Mesenchymal stem cell (in vitro differentiated cells and primary cell): Measurements from ENCODE around the gene GPR161.

Experiments
- DNase-seq: peaks from one replicate; pipeline ENCODE4 v3.0.0-alpha.2; 2013
- H2AFZ ChIP-seq: one replicate; pipeline ENCODE4 v1.6.1; 2013; ENCODE audit warnings: low read depth, mild to moderate bottlenecking, control low read depth, inconsistent platforms, low read length, moderate library complexity
- H2AK5ac ChIP-seq: 2 replicates; pipeline ENCODE4 v1.6.1; 2013; ENCODE audit warnings: low read length, moderate library complexity, mild to moderate bottlenecking, inconsistent platforms; ENCODE audit not compliant: severe bottlenecking
- H2BK120ac ChIP-seq: one replicate; pipeline ENCODE4 v1.6.1; 2013; ENCODE audit warnings: low read depth, mild to moderate bottlenecking, inconsistent platforms, low read length, moderate library complexity
- H2BK12ac ChIP-seq, 2 experiments: one replicate each; pipeline ENCODE4 v1.6.1; 2013; ENCODE audit warnings: inconsistent platforms in 2 of 2, low read length in 2 of 2, mild to moderate bottlenecking in 2 of 2, moderate library complexity in 2 of 2, control low read depth in 1 of 2
- H2BK15ac ChIP-seq: one replicate; pipeline ENCODE4 v1.6.1; 2013; ENCODE audit warnings: mild to moderate bottlenecking, low read depth, inconsistent platforms; ENCODE audit not compliant: poor library complexity, severe bottlenecking
- H2BK5ac ChIP-seq: 2 replicates; pipeline ENCODE4 v1.6.1; 2013; ENCODE audit warnings: low read depth, mild to moderate bottlenecking, low read length, control low read depth, inconsistent platforms; ENCODE audit not compliant: poor library complexity, severe bottlenecking
- H3K14ac ChIP-seq, 2 experiments: one replicate each; pipeline ENCODE4 v1.6.1; 2013; ENCODE audit warnings: inconsistent platforms in 2 of 2, low read length in 2 of 2, control low read depth in 1 of 2, mild to moderate bottlenecking in 1 of 2, moderate library complexity in 1 of 2
- H3K18ac ChIP-seq, 2 experiments: one replicate each; pipeline ENCODE4 v1.6.1; 2013; ENCODE audit warnings: inconsistent platforms in 2 of 2, low read length in 2 of 2, control low read depth in 1 of 2, low read depth in 1 of 2, mild to moderate bottlenecking in 1 of 2
- H3K23ac ChIP-seq, 2 experiments: one replicate each; pipeline ENCODE4 v1.6.1; 2013; ENCODE audit warnings: inconsistent platforms in 2 of 2, low read length in 2 of 2, mild to moderate bottlenecking in 2 of 2, moderate library complexity in 2 of 2, control low read depth in 1 of 2
- H3K27ac ChIP-seq: 2 replicates; pipeline ENCODE4 v1.5.1; 2013; ENCODE audit warnings: mild to moderate bottlenecking, moderate library complexity, low read length, control low read depth, inconsistent platforms; ENCODE audit not compliant: poor library complexity, severe bottlenecking
- H3K27me3 ChIP-seq, 2 experiments: 2 replicates each; pipeline versions ENCODE4 v1.6.1 to v1.7.0; 2013; ENCODE audit warnings: low read length in 2 of 2, mild to moderate bottlenecking in 2 of 2, moderate library complexity in 2 of 2, control low read depth in 1 of 2, inconsistent platforms in 1 of 2; ENCODE audit not compliant: control insufficient read depth in 1 of 2, insufficient read depth in 1 of 2
- H3K36me3 ChIP-seq, 2 experiments: 2 replicates each; pipeline versions ENCODE4 v1.6.1 to v1.7.0; 2013; ENCODE audit warnings: low read length in 2 of 2, control low read depth in 1 of 2, inconsistent platforms in 1 of 2, low read depth in 1 of 2, mild to moderate bottlenecking in 1 of 2; ENCODE audit not compliant: insufficient read depth in 2 of 2, control insufficient read depth in 1 of 2
- H3K4ac ChIP-seq, 2 experiments: one replicate each; pipeline ENCODE4 v1.6.1; 2013; ENCODE audit warnings: inconsistent platforms in 2 of 2, low read length in 2 of 2, mild to moderate bottlenecking in 2 of 2, moderate library complexity in 2 of 2, control low read depth in 1 of 2, low read depth in 1 of 2
- H3K4me1 ChIP-seq: 2 replicates; pipeline ENCODE4 v1.6.1; 2013; ENCODE audit warnings: low read depth, low read length, control low read depth; ENCODE audit not compliant: control insufficient read depth, insufficient read depth
- H3K4me2 ChIP-seq: 2 replicates; pipeline ENCODE4 v1.6.1; 2013; ENCODE audit warnings: low read length, mild to moderate bottlenecking, inconsistent platforms; ENCODE audit not compliant: poor library complexity, severe bottlenecking
- H3K4me3 ChIP-seq, 2 experiments: 2 replicates each; pipeline versions ENCODE4 v1.5.1 to v1.7.0; 2013; ENCODE audit warnings: low read length in 2 of 2, mild to moderate bottlenecking in 2 of 2, control low read depth in 1 of 2, low read depth in 1 of 2; ENCODE audit not compliant: insufficient read depth in 1 of 2
- H3K79me1 ChIP-seq: replicated peaks from 2 replicates; pipeline ENCODE4 v1.6.1; 2013; ENCODE audit warnings: mild to moderate bottlenecking, control low read depth, low read length, inconsistent platforms; ENCODE audit not compliant: poor library complexity, severe bottlenecking
- H3K9ac ChIP-seq: 2 replicates; pipeline ENCODE4 v1.7.0; 2013; ENCODE audit warnings: mild to moderate bottlenecking, low read length, moderate library complexity
- H3K9me3 ChIP-seq: 2 replicates; pipeline ENCODE4 v1.7.0; 2013; ENCODE audit warnings: mild to moderate bottlenecking, low read length; ENCODE audit not compliant: control insufficient read depth
- H4K8ac ChIP-seq: one replicate; pipeline ENCODE4 v1.6.1; 2013; ENCODE audit warnings: inconsistent platforms, mild to moderate bottlenecking, low read length, moderate library complexity
- H4K91ac ChIP-seq: one replicate; pipeline ENCODE4 v1.6.1; 2013; ENCODE audit warnings: mild to moderate bottlenecking, low read length, inconsistent platforms
- WGBS: methylation state at CpG from one replicate; pipeline ENCODE4 v1.1.7; 2013; ENCODE audit warnings: mixed read lengths; 5-methylcytosine and 5-hydroxymethylcytosine counted together

Gene GPR161

GRCh38 chr1:168095476-168095875 is 41.3 kb downstream of the GPR161 start:
- peaks cover 14 to 49% of the 10 kb centered on the region in 2 experiments for H3K36me3 ChIP-seq
- WGBS, result 96% methylated on average over 6 of the region's 6 CpGs
- no peak overlapping the region for H3K23ac ChIP-seq
- no peak overlapping the region for H3K4me3 ChIP-seq
- H2BK12ac ChIP-seq, result no peak overlapping the region
- no peak overlapping the region for H2AFZ ChIP-seq
- no peaks in the 10 kb centered on the region for H3K9me3 ChIP-seq
- DNase-seq, result no peak
- no peak overlapping the region for H3K4ac ChIP-seq
- H3K27ac ChIP-seq, result no peak overlapping the region
- no peaks in the 10 kb centered on the region for H3K27me3 ChIP-seq
- no peak overlapping the region for H2BK15ac ChIP-seq
- H4K91ac ChIP-seq, result no peak overlapping the region
- no peak overlapping the region for H4K8ac ChIP-seq
- H3K79me1 ChIP-seq, result peaks cover 14% of the 10 kb centered on the region
- H3K4me2 ChIP-seq, result no peak overlapping the region
- no peak overlapping the region for H3K14ac ChIP-seq
- H2AK5ac ChIP-seq, result no peak overlapping the region
- no peak overlapping the region for H3K9ac ChIP-seq
- H3K18ac ChIP-seq, result no peak overlapping the region
- no peaks in the 10 kb centered on the region for H3K4me1 ChIP-seq
- no peak overlapping the region for H2BK5ac ChIP-seq
- no peak overlapping the region for H2BK120ac ChIP-seq

GRCh38 chr1:168093616-168094015 is 43.1 kb downstream of the GPR161 start:
- no peak overlapping the region for H2BK15ac ChIP-seq

GRCh38 chr1:168092566-168093355 is 44.0 kb downstream of the GPR161 start:
- no peaks in the 10 kb centered on the region for H3K27me3 ChIP-seq
- H4K8ac ChIP-seq, result no peak overlapping the region
- 91% methylated on average over 16 of the region's 16 CpGs for WGBS
- DNase-seq, result peak; percentile 8
- H3K18ac ChIP-seq, result no peak overlapping the region
- no peak overlapping the region for H2AFZ ChIP-seq
- no peaks in the 10 kb centered on the region for H3K9me3 ChIP-seq
- no peak overlapping the region for H2BK12ac ChIP-seq
- no peak overlapping the region for H2AK5ac ChIP-seq
- H3K23ac ChIP-seq, result no peak overlapping the region
- H3K79me1 ChIP-seq, result peaks cover 11% of the 10 kb centered on the region
- H3K4me1 ChIP-seq, result peaks cover 6% of the 10 kb centered on the region
- H3K36me3 ChIP-seq, result peaks cover 12 to 50% of the 10 kb centered on the region in 2 experiments
- no peak overlapping the region for H3K27ac ChIP-seq
- no peak overlapping the region for H3K4me2 ChIP-seq
- no peak overlapping the region for H2BK5ac ChIP-seq
- H3K4me3 ChIP-seq, result no peak overlapping the region
- no peak overlapping the region for H4K91ac ChIP-seq
- no peak overlapping the region for H2BK120ac ChIP-seq
- no peak overlapping the region for H3K4ac ChIP-seq
- no peak overlapping the region for H3K14ac ChIP-seq
- H3K9ac ChIP-seq, result no peak overlapping the region
- H2BK15ac ChIP-seq, result no peak overlapping the region

More at GRCh38 chr1:168093616-168094015, 43.1 kb downstream of the GPR161 start:
- Histone ChIP-seq H4K8ac (no peak overlapping the region), H3K23ac (no peak overlapping the region), H3K4ac (no peak overlapping the region), H2BK5ac (no peak overlapping the region), H3K4me3 (no peak overlapping the region), H2AFZ (no peak overlapping the region), H3K9ac (no peak overlapping the region), H3K14ac (no peak overlapping the region), H3K4me2 (no peak overlapping the region), H3K79me1 (peaks cover 12% of the 10 kb centered on the region), H3K36me3 (peaks cover 14 to 56% of the 10 kb centered on the region in 2 experiments), H3K4me1 (peaks cover 5% of the 10 kb centered on the region), H3K18ac (no peak overlapping the region), H3K9me3 (no peaks in the 10 kb centered on the region), H3K27me3 (no peaks in the 10 kb centered on the region), H2BK12ac (no peak overlapping the region), H2BK120ac (no peak overlapping the region), H3K27ac (no peak overlapping the region), H2AK5ac (no peak overlapping the region), H4K91ac (no peak overlapping the region)
- DNase-seq, result no peak
- WGBS, result 91% methylated on average over 4 of the region's 4 CpGs

- H2AK5ac ChIP-seq, result no peak overlapping the region
- no peaks in the 10 kb centered on the region for H3K9me3 ChIP-seq
- H3K14ac ChIP-seq, result no peak overlapping the region
- DNase-seq, result no peak
- H2BK12ac ChIP-seq, result no peak overlapping the region
- no peaks in the 10 kb centered on the region for H3K27me3 ChIP-seq
- 96% methylated on average over 8 of the region's 8 CpGs for whole genome bisulfite sequencing
- no peak overlapping the region for H3K18ac ChIP-seq
- H4K8ac ChIP-seq, result no peak overlapping the region
- no peak overlapping the region for H3K4me3 ChIP-seq
- H3K36me3 ChIP-seq, result peaks cover 17 to 51% of the 10 kb centered on the region in 2 experiments
- no peak overlapping the region for H2BK15ac ChIP-seq
- no peak overlapping the region for H3K23ac ChIP-seq
- no peak overlapping the region for H2BK5ac ChIP-seq
- H2AFZ ChIP-seq, result no peak overlapping the region
- H3K9ac ChIP-seq, result no peak overlapping the region
- peaks cover 11% of the 10 kb centered on the region for H3K79me1 ChIP-seq
- H2BK120ac ChIP-seq, result no peak overlapping the region
- H3K4ac ChIP-seq, result no peak overlapping the region
- H3K27ac ChIP-seq, result no peak overlapping the region
- H3K4me1 ChIP-seq, result peaks cover 6% of the 10 kb centered on the region
- H4K91ac ChIP-seq, result no peak overlapping the region
- no peak overlapping the region for H3K4me2 ChIP-seq
Observed at GRCh38 chr1:168091720-168092550, 44.8 kb downstream of the GPR161 start.
